Activated CD8-positive, alpha-beta memory T cell treated with anti-CD3 and anti-CD28 coated beads, Interleukin-2, amount 10 ng/mL, durations not matched to agents 7 days and 5 days (primary cell): ENCODE results near the gene GPR153. TPM values are rescaled to one million over a fixed set of nuclear protein-coding genes. Genes with fewer than 3 reads are reported as not detected.
A peak's percentile ranks its signal among the peaks of the same experiment; 100 is the strongest.

Source experiments
- ATAC-seq: fragments of 150-1000 bp; cut with Tn5 transposase; one replicate; pipeline ENCODE4 v1.10.0; 2021; ENCODE audit warnings: moderate library complexity
- CTCF ChIA-PET: fragments of 350-600 bp; sonication (Branson Sonifier 250); formaldehyde crosslinking; loops from one replicate; lab custom pipeline; 2021; ENCODE audit warnings: antibody characterized with exemption; lab: Charles Lee
- DNase-seq: peaks from one replicate; pipeline ENCODE4 v3.0.0-alpha.2; 2020
- H3K27ac Mint-ChIP-seq: one replicate; pipeline ENCODE4 v1.8.0; 2021; ENCODE audit warnings: mild to moderate bottlenecking, mixed read lengths
- H3K27me3 Mint-ChIP-seq: one replicate; pipeline ENCODE4 v1.8.0; 2021; ENCODE audit warnings: mixed read lengths
- H3K36me3 Mint-ChIP-seq: one replicate; pipeline ENCODE4 v1.8.0; 2021; ENCODE audit warnings: mild to moderate bottlenecking, mixed read lengths
- H3K4me1 Mint-ChIP-seq: one replicate; pipeline ENCODE4 v1.8.0; 2021; ENCODE audit warnings: mixed read lengths
- H3K4me3 Mint-ChIP-seq: one replicate; pipeline ENCODE4 v1.8.0; 2021; ENCODE audit warnings: mild to moderate bottlenecking, moderate library complexity, mixed read lengths
- H3K9me3 Mint-ChIP-seq: one replicate; pipeline ENCODE4 v1.8.0; 2022; ENCODE audit warnings: low read depth, mixed read lengths
- total RNA-seq, 2 experiments: library from RNA; stranded (reverse); gene quantifications; one replicate each; pipeline ENCODE4 v1.2.3, GENCODE V29; 2021

Gene GPR153
- total RNA-seq, 2 experiments from 2014 or later, result 1.1 to 1.2 TPM

- DNase-seq, result peak; percentile 71
- Mint-ChIP-seq H3K4me3 (peak within 1 kb of the TSS; percentile 71), H3K27ac (no peak within 1 kb of the TSS), H3K27me3 (peaks cover 13% of the 10 kb centered on the region), H3K9me3 (no peaks in the 10 kb centered on the region), H3K4me1 (peaks cover 9% of the 10 kb centered on the region), H3K36me3 (peaks cover 1% of the 10 kb centered on the region)
- peak; percentile 66 for ATAC-seq
- CTCF ChIA-PET, result interaction anchor here (0.7 to 3.4 kb wide), 20 partner anchors 9 to 427 kb away, joined by 3 to 17 read pairs (median 4); no protein-coding TSS in a partner anchor
Measured at GRCh38 chr1:6205849-6206519, 54.9 kb downstream of the GPR153 start, which contains the start of gene RNF207. Gene RNF207, plus strand, starts transcription at chr1:6206119. Its CDS starts 417 bp downstream, at chr1:6206536.

GRCh38 chr1:6202256-6202655 lies 58.6 kb downstream of the GPR153 start:
- Mint-ChIP-seq H3K27me3 (peaks cover 3% of the 10 kb centered on the region), H3K4me1 (peaks cover 34% of the 10 kb centered on the region), H3K9me3 (no peaks in the 10 kb centered on the region), H3K36me3 (peaks cover 12% of the 10 kb centered on the region), H3K4me3 (no peak overlapping the region), H3K27ac (no peak overlapping the region)
- CTCF ChIA-PET, result interaction anchor here (0.7 to 1.5 kb wide), 2 partner anchors 17 to 36 kb away, joined by 3 read pairs; no protein-coding TSS in a partner anchor
- no peak for ATAC-seq
- no peak for DNase-seq

GRCh38 chr1:6200188-6200809 lies 60.6 kb downstream of the GPR153 start:
- peaks cover 24% of the 10 kb centered on the region for H3K36me3 Mint-ChIP-seq
- ATAC-seq, result no peak
- CTCF ChIA-PET, result interaction anchor here (1.2 to 1.7 kb wide), 3 partner anchors 11 to 238 kb away, joined by 3 to 4 read pairs (median 3); no protein-coding TSS in a partner anchor
- peaks cover 41% of the 10 kb centered on the region for H3K4me1 Mint-ChIP-seq
- no peaks in the 10 kb centered on the region for H3K27me3 Mint-ChIP-seq
- DNase-seq, result no peak
- H3K4me3 Mint-ChIP-seq, result peak overlapping the region; percentile 90
- H3K27ac Mint-ChIP-seq, result peak overlapping the region; percentile 80
- H3K9me3 Mint-ChIP-seq, result no peaks in the 10 kb centered on the region

- Mint-ChIP-seq H3K27ac (peak within 1 kb of the TSS; percentile 80), H3K4me1 (peaks cover 38% of the 10 kb centered on the region), H3K9me3 (no peaks in the 10 kb centered on the region), H3K36me3 (peaks cover 24% of the 10 kb centered on the region), H3K4me3 (peak within 1 kb of the TSS; percentile 90), H3K27me3 (no peaks in the 10 kb centered on the region)
- CTCF ChIA-PET, result interaction anchor here (1.1 to 2.9 kb wide), 5 partner anchors 10 to 239 kb away, joined by 3 to 12 read pairs (median 4); no protein-coding TSS in a partner anchor
- ATAC-seq, result peak; percentile 97
- DNase-seq, result peak; percentile 99
Measured at GRCh38 chr1:6199298-6200187, 61.4 kb downstream of the GPR153 start, which contains the start of gene RPL22. Gene RPL22, minus strand, starts transcription at chr1:6199595. Its CDS starts 22 bp downstream, at chr1:6199573.

GRCh38 chr1:6198646-6199297 lies 62.1 kb downstream of the GPR153 start:
- Mint-ChIP-seq H3K4me1 (peaks cover 37% of the 10 kb centered on the region), H3K36me3 (peaks cover 25% of the 10 kb centered on the region), H3K4me3 (peak overlapping the region; percentile 90), H3K9me3 (no peaks in the 10 kb centered on the region), H3K27me3 (no peaks in the 10 kb centered on the region), H3K27ac (peak overlapping the region; percentile 80)
- CTCF ChIA-PET, result interaction anchor here (0.8 to 2.9 kb wide), 6 partner anchors 7 to 240 kb away, joined by 3 to 12 read pairs (median 4); partner anchors contain the start of gene RNF207
- ATAC-seq (peak; percentile 40), DNase-seq (peak; percentile 60)

- Mint-ChIP-seq H3K4me3 (peak overlapping the region; percentile 90), H3K9me3 (no peaks in the 10 kb centered on the region), H3K27me3 (no peaks in the 10 kb centered on the region), H3K4me1 (peaks cover 41% of the 10 kb centered on the region), H3K36me3 (peaks cover 31% of the 10 kb centered on the region), H3K27ac (peak overlapping the region; percentile 80)
- CTCF ChIA-PET, result interaction anchor here (0.8 to 2.9 kb wide), 5 partner anchors 8 to 240 kb away, joined by 3 to 12 read pairs (median 5); partner anchors contain the start of gene RNF207
- ATAC-seq (no peak), DNase-seq (no peak)
Measured at GRCh38 chr1:6197746-6198427, 63.0 kb downstream of the GPR153 start.

Other genes starting within 250 kb of the GPR153 start
- 100 to 1,000 TPM; 248 to 368 TPM for gene KCNAB2, start 215.2 kb downstream of the GPR153 start, total RNA-seq
- 1 to 10 TPM in 1 of 2 experiments, under 1 TPM in 1; 0.47 to 1.1 TPM for gene CHD5, start 80.8 kb downstream of the GPR153 start, total RNA-seq
- 100 to 1,000 TPM; 229 to 287 TPM for gene RPL22, start 61.5 kb downstream of the GPR153 start, total RNA-seq
- 10 to 100 TPM; 12.4 to 36.7 TPM for gene RNF207, start 55.0 kb downstream of the GPR153 start, total RNA-seq
- gene ICMT, start 25.1 kb downstream of the GPR153 start, total RNA-seq, result 10 to 100 TPM; 59.1 to 72.8 TPM
- gene HES3, start 16.9 kb downstream of the GPR153 start, total RNA-seq, result not detected
- 10 to 100 TPM; 81.3 to 87.0 TPM for gene ACOT7, start 132.7 kb upstream of the GPR153 start, total RNA-seq
- under 1 TPM in 1 of 2 experiments, not detected in 1; 0.52 TPM for gene HES2, start 158.8 kb upstream of the GPR153 start, total RNA-seq
- under 1 TPM; 0.32 to 0.89 TPM for gene ESPN, start 163.7 kb upstream of the GPR153 start, total RNA-seq
- 10 to 100 TPM; 54.3 to 71.6 TPM for gene TNFRSF25, start 205.1 kb upstream of the GPR153 start, total RNA-seq
- gene PLEKHG5, start 230.6 kb upstream of the GPR153 start, total RNA-seq, result 1 to 10 TPM; 1.1 to 1.7 TPM